Thyroid gland (tissue), 4 donors: ENCODE data around the gene INTS2.
"Not testable (repeated sequence)": the region's sequence is repeated elsewhere in the genome, so short reads cannot be mapped to it uniquely, and the experiment has no call there.

Experiments used
- CTCF ChIP-seq, 6 experiments: fragments of 200-600 bp in 3 of 6; fragments of 450-650 bp in 3 of 6; sonication (generic) in 3 of 6; IDR thresholded peaks; one replicate each; pipeline ENCODE4 v1.5.1; 2016 to 2019; ENCODE audit warnings: antibody characterized with exemption in 6 of 6, mild to moderate bottlenecking in 2 of 6, inconsistent platforms in 1 of 6, moderate library complexity in 1 of 6
- POLR2A ChIP-seq, 2 donors: fragments of 450-650 bp; IDR thresholded peaks; one replicate each; pipeline ENCODE4 v1.6.1; 2017; ENCODE audit warnings: antibody characterized with exemption in 2 of 2, mild to moderate bottlenecking in 2 of 2, moderate library complexity in 1 of 2

- TF ChIP-seq POLR2A, CTCF (IDR thresholded peaks at IDR 0.05): not testable (repeated sequence)
Measured at GRCh38 chr17:61885865-61886264, 41.9 kb downstream of the INTS2 start.
